Cardiac fibroblast (primary cell): ENCODE measurements around the gene MYD88.

Experiments used
- DNase-seq, 2 donors: peaks; one replicate each; pipeline versions ENCODE4 v3.0.0 to v3.0.0-alpha.2; 2010; ENCODE audit warnings: low read depth in 2 of 2
- H3K4me3 ChIP-seq, 2 donors: replicated peaks in 1 of 2; 1 replicate in 1 of 2; 2 replicates in 1 of 2; pipeline ENCODE4 v1.5.1; 2011; ENCODE audit warnings: low read depth in 2 of 2, low read length in 2 of 2, mild to moderate bottlenecking in 2 of 2, moderate library complexity in 1 of 2
- TF ChIP-seq, protein P1 (sequence below): IDR thresholded peaks from one replicate; pipeline ENCODE4 v1.5.1; 2011; ENCODE audit warnings: low read depth, mild to moderate bottlenecking, low read length, inconsistent platforms

MYD88 gene

GRCh38 chr3:38164952-38165721, 26.7 kb downstream of the MYD88 start, which contains the start of gene OXSR1:
Gene OXSR1 (plus strand): TSS chr3:38165537. CDS start chr3:38165877, 340 bp downstream.
- H3K4me3 ChIP-seq: peak within 1 kb of the TSS; percentile 86 to 87
- DNase-seq: peak; percentile 100
- TF ChIP-seq, protein P1, sequence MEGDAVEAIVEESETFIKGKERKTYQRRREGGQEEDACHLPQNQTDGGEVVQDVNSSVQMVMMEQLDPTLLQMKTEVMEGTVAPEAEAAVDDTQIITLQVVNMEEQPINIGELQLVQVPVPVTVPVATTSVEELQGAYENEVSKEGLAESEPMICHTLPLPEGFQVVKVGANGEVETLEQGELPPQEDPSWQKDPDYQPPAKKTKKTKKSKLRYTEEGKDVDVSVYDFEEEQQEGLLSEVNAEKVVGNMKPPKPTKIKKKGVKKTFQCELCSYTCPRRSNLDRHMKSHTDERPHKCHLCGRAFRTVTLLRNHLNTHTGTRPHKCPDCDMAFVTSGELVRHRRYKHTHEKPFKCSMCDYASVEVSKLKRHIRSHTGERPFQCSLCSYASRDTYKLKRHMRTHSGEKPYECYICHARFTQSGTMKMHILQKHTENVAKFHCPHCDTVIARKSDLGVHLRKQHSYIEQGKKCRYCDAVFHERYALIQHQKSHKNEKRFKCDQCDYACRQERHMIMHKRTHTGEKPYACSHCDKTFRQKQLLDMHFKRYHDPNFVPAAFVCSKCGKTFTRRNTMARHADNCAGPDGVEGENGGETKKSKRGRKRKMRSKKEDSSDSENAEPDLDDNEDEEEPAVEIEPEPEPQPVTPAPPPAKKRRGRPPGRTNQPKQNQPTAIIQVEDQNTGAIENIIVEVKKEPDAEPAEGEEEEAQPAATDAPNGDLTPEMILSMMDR: no peak

- peak in 1 of 2 donors; percentile 17 for DNase-seq
- TF ChIP-seq, protein P1: no peak
- peak overlapping the region; percentile 86 to 87 for H3K4me3 ChIP-seq
These were observed 27.4 kb downstream of the MYD88 start for GRCh38 chr3:38165722-38166387.

DNA sequence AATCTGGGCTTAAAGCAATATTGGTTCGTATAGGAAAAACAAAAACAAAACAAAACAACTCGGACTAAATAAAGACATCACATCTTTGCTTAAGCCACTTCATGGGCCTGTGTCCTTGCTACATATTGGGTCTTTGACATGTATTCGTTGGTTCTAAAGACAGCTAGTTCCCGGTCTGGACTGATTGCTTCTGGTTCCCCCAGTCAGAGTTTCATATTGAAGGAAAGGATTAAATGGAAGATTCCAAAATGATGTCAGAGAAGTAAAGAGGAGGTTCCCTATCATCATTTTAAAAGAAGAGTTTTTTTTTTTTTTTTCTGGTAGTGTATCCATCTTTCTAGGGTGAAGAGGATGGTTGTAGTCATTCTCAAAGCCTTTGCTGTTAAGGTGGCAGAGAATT, 29.1 kb downstream of the MYD88 start:
- TF ChIP-seq, protein P1: no peak
- no peak overlapping the region for H3K4me3 ChIP-seq
- no peak for DNase-seq

GRCh38 chr3:38168151-38169026, 29.9 kb downstream of the MYD88 start:
- H3K4me3 ChIP-seq: no peak overlapping the region
- TF ChIP-seq, protein P1: no peak
- DNase-seq: peak; percentile 44 to 83

DNA sequence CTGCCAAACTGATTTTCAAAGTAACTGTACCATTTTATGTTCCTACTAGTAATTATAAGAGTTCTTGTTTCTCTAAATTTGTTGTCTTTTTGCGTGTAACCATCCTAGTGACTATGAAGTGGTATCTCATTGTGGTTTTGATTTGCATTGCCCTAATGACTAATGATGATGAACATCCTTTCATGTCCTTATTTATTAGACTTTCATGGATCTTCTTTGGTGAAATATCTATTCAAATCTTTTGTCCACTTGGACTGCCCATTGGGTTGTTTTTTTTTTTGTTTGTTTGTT, 30.5 kb downstream of the MYD88 start:
- H3K4me3 ChIP-seq: no peak overlapping the region
- TF ChIP-seq, protein P1: no peak
- peak in 1 of 2 donors; percentile 78 for DNase-seq

GRCh38 chr3:38170722-38171121, 32.3 kb downstream of the MYD88 start:
- no peak overlapping the region for H3K4me3 ChIP-seq
- TF ChIP-seq, protein P1: no peak
- DNase-seq: no peak
